GM12873 (cell line): ENCODE data around the gene CYB5R3.

Source experiments
- TF ChIP-seq, protein P1 (sequence below): IDR thresholded peaks from 2 replicates; pipeline ENCODE4 v1.5.1; 2012; ENCODE audit warnings: low read depth, mild to moderate bottlenecking, moderate library complexity, low read length, control low read depth; ENCODE audit not compliant: insufficient read depth; ENCODE audit errors: missing control alignments

CYB5R3 gene

DNA sequence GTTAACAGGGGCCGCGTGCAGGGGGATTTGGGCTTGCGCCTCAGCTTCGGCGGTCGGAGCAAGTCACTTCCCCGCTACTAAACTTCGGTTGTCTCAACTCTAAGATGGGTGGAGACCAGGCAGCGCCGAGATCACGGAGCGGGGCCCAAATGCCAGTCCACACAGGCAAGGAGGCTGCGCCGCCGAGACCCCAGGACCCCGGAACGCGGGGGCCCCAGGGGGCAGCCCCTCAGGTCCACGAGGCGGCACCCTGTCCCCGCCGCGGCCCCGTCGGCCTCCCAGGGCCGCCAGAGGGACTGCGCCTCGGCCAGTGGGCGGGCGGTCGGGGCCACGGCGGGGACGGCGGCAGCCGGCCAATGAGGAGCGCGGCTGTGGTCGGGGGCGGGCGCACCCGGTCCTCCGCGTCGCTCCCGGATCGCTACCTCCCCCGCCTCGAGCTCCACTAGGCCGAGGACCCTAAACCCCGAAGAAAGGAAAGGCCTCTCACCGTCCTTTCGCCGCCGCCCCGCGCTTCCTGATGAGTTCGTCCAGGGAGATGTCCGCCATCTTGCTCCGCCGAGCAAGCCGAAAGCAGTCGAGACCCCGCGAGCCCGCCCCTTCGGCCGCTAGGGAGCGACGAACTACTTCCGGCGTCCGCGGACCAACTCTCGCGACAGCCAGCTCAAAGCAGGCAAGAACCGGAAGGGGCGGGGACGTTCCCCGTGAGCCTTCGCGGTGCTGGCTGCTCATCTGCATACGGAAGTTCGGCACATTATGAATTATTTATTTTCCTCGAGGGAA lies 34.7 kb downstream of the CYB5R3 start, which contains the start of gene POLDIP3:
Gene POLDIP3 (minus strand): TSS at position 572 of the 780 bp plus-strand sequence. CDS start 26 bp downstream, at position 546.
- TF ChIP-seq, protein P1, sequence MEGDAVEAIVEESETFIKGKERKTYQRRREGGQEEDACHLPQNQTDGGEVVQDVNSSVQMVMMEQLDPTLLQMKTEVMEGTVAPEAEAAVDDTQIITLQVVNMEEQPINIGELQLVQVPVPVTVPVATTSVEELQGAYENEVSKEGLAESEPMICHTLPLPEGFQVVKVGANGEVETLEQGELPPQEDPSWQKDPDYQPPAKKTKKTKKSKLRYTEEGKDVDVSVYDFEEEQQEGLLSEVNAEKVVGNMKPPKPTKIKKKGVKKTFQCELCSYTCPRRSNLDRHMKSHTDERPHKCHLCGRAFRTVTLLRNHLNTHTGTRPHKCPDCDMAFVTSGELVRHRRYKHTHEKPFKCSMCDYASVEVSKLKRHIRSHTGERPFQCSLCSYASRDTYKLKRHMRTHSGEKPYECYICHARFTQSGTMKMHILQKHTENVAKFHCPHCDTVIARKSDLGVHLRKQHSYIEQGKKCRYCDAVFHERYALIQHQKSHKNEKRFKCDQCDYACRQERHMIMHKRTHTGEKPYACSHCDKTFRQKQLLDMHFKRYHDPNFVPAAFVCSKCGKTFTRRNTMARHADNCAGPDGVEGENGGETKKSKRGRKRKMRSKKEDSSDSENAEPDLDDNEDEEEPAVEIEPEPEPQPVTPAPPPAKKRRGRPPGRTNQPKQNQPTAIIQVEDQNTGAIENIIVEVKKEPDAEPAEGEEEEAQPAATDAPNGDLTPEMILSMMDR: peak; percentile 13

GRCh38 chr22:42613872-42614301 lies 35.3 kb downstream of the CYB5R3 start:
- TF ChIP-seq, protein P1: no peak

GRCh38 chr22:42612336-42612735 lies 36.9 kb downstream of the CYB5R3 start:
- TF ChIP-seq, protein P1: no peak

- TF ChIP-seq, protein P1: no peak
Measured at GRCh38 chr22:42611051-42611450, 38.1 kb downstream of the CYB5R3 start.

DNA sequence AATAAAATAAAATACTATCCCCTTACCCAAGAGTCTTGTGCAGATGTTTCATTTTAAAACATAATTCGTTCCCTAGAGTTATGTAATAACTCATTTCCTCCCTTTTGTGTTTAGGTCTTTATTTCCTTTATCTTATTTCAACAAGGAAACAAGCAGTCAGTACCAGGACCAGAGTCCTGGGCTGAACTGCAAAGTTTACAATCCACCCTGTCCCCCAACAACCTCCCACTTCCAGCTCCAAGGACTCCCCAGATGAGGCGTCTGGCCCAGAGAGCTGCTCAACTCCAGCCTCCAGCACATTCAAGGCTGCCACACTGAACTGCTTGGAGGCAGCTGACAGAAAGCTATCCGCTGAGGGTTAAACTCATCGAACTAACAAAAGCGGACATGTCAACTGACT lies 39.0 kb downstream of the CYB5R3 start:
- TF ChIP-seq, protein P1: no peak

- TF ChIP-seq, protein P1: no peak
Measured at GRCh38 chr22:42608823-42609361, 40.3 kb downstream of the CYB5R3 start.

- TF ChIP-seq, protein P1: no peak
Measured at GRCh38 chr22:42608136-42608822, 40.9 kb downstream of the CYB5R3 start.
